Measurements from ENCODE around the gene TMEM98. TPM values are rescaled to one million over a fixed set of nuclear protein-coding genes. Genes with fewer than 3 reads are reported as not detected.

TMEM98 gene
- total and polyA plus RNA-seq, 10 donors, result 5.4 to 41.1 (median 14.5) TPM

DNA sequence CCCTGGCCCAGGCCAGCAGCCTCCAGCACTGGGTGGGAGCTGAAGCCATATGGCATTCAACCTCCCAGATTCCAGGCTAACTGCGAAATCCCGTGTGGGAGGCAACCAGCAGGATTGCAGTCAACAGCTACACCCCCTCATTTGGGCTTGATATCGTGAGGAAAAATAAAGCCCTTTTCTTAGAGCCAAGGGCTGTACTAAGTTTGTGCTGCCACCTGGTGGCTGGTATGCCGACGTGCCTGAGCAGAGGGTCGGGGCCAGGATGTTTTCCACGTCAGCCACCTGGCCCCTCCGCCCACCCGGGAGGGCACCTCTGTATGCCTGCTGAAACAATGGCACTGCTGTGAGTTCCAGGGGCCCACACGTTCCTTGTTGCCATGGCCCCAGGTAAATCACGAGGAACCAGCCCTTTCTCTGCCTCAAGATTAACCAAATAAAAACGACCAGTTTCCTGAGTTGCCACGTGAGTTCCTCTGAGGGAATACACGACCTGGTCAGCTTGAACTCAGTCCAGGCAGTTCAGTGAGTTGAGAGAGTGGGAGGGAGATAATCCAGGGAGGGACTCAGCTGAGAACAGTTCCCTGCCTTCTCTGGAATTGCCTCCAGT lies 9.0 kb downstream of the TMEM98 start:
- peak; percentile 81 for DNase-seq
- peaks cover 0 to 5% (median 0%) of the 10 kb centered on the region in 8 donors for H3K9me3 ChIP-seq
- peaks cover 0 to 15% (median 5%) of the 10 kb centered on the region in 6 donors for H3K4me1 ChIP-seq
- peaks cover 0 to 13% (median 0%) of the 10 kb centered on the region in 6 donors for H3K36me3 ChIP-seq
- peaks cover 0 to 24% (median 0%) of the 10 kb centered on the region in 7 donors for H3K27me3 ChIP-seq (replicated peaks in 1 of 7)
- 5 to 11% (median 6%) methylated on average over 9 to 14 of the region's 14 CpGs for WGBS, 5 donors
- H3K4me3 ChIP-seq, result peak overlapping the region in 1 of 8 donors; percentile 37
- intact Hi-C loops (cut with DNase I; ENCODE audit: low total_unique reads), result no loop called here
- TF ChIP-seq POLR2AphosphoS5 (IDR thresholded peaks at IDR 0.05) (peak in 2 of 3 donors; percentile 22 to 23), POLR2A (IDR thresholded peaks at IDR 0.05) (no peak)
- TF ChIP-seq, protein P1, sequence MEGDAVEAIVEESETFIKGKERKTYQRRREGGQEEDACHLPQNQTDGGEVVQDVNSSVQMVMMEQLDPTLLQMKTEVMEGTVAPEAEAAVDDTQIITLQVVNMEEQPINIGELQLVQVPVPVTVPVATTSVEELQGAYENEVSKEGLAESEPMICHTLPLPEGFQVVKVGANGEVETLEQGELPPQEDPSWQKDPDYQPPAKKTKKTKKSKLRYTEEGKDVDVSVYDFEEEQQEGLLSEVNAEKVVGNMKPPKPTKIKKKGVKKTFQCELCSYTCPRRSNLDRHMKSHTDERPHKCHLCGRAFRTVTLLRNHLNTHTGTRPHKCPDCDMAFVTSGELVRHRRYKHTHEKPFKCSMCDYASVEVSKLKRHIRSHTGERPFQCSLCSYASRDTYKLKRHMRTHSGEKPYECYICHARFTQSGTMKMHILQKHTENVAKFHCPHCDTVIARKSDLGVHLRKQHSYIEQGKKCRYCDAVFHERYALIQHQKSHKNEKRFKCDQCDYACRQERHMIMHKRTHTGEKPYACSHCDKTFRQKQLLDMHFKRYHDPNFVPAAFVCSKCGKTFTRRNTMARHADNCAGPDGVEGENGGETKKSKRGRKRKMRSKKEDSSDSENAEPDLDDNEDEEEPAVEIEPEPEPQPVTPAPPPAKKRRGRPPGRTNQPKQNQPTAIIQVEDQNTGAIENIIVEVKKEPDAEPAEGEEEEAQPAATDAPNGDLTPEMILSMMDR (IDR thresholded peaks at IDR 0.05 in 8 of 11, conservative IDR thresholded peaks at IDR 0.05 in 3 of 11), result peak; percentile 48 to 90 (median 83)
- no peak overlapping the region for H3K27ac ChIP-seq

DNA sequence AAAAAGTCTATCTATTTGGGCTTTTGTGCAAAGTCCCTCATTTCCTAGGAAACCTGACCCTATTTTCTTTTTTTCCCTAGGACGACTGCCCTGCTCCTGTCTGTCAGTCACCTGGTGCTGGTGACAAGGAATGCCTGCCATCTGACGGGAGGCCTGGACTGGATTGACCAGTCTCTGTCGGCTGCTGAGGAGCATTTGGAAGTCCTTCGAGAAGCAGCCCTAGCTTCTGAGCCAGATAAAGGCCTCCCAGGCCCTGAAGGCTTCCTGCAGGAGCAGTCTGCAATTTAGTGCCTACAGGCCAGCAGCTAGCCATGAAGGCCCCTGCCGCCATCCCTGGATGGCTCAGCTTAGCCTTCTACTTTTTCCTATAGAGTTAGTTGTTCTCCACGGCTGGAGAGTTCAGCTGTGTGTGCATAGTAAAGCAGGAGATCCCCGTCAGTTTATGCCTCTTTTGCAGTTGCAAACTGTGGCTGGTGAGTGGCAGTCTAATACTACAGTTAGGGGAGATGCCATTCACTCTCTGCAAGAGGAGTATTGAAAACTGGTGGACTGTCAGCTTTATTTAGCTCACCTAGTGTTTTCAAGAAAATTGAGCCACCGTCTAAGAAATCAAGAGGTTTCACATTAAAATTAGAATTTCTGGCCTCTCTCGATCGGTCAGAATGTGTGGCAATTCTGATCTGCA lies 12.9 kb downstream of the TMEM98 start:
- DNase-seq, result no peak
- 80 to 93% (median 90%) methylated on average over 10 of the region's 10 CpGs for WGBS, 5 donors
- no peak overlapping the region for H3K4me3 ChIP-seq
- peaks cover 0 to 15% (median 0%) of the 10 kb centered on the region in 7 donors for H3K27me3 ChIP-seq (replicated peaks in 1 of 7)
- TF ChIP-seq POLR2A (IDR thresholded peaks at IDR 0.05), result no peak
- no peak for TF ChIP-seq POLR2AphosphoS5 (IDR thresholded peaks at IDR 0.05)
- TF ChIP-seq, protein P1 (IDR thresholded peaks at IDR 0.05 in 8 of 11, conservative IDR thresholded peaks at IDR 0.05 in 3 of 11), result no peak
- peaks cover 0 to 5% (median 0%) of the 10 kb centered on the region in 8 donors for H3K9me3 ChIP-seq
- H3K4me1 ChIP-seq, result peaks cover 0 to 15% (median 5%) of the 10 kb centered on the region in 6 donors
- peaks cover 0 to 13% (median 0%) of the 10 kb centered on the region in 6 donors for H3K36me3 ChIP-seq
- intact Hi-C loops (cut with DNase I; ENCODE audit: low total_unique reads), result no loop called here
- no peak overlapping the region for H3K27ac ChIP-seq

DNA sequence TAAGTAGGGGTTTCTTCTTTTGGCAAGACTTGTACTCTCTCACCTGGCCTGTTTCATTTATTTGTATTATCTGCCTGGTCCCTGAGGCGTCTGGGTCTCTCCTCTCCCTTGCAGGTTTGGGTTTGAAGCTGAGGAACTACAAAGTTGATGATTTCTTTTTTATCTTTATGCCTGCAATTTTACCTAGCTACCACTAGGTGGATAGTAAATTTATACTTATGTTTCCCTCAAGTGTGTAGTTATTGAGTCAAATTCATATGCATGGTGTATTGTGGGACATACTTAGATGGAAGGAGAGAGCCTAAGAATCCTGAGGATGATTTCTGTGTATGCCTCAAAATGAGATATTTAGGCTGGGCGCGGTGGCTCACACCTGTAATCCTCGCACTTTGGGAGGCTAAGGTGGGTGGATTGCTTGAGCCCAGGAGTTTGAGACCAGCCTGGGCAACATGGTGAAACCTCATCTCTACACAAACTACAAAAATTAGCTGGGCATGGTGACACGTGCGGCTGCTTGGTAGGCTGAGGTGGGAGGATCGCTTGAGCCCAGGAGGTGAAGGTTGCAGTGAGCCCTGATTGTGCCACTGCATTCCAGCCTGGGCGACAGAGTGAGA lies 13.6 kb downstream of the TMEM98 start:
- intact Hi-C loops (cut with DNase I; ENCODE audit: low total_unique reads), result no loop called here
- peaks cover 0 to 11% (median 0%) of the 10 kb centered on the region in 7 donors for H3K27me3 ChIP-seq (replicated peaks in 1 of 7)
- peaks cover 0 to 13% (median 0%) of the 10 kb centered on the region in 6 donors for H3K36me3 ChIP-seq
- TF ChIP-seq POLR2A (IDR thresholded peaks at IDR 0.05), result no peak
- TF ChIP-seq, protein P1 (IDR thresholded peaks at IDR 0.05 in 8 of 11, conservative IDR thresholded peaks at IDR 0.05 in 3 of 11), result no peak
- no peak for TF ChIP-seq POLR2AphosphoS5 (IDR thresholded peaks at IDR 0.05)
- H3K27ac ChIP-seq, result no peak overlapping the region
- peaks cover 0 to 9% (median 5%) of the 10 kb centered on the region in 6 donors for H3K4me1 ChIP-seq
- no peak for DNase-seq
- no peak overlapping the region for H3K4me3 ChIP-seq
- WGBS, 5 donors, result 86 to 96% (median 93%) methylated on average over 8 of the region's 8 CpGs
- H3K9me3 ChIP-seq, result peaks cover 0 to 5% (median 0%) of the 10 kb centered on the region in 8 donors

DNA sequence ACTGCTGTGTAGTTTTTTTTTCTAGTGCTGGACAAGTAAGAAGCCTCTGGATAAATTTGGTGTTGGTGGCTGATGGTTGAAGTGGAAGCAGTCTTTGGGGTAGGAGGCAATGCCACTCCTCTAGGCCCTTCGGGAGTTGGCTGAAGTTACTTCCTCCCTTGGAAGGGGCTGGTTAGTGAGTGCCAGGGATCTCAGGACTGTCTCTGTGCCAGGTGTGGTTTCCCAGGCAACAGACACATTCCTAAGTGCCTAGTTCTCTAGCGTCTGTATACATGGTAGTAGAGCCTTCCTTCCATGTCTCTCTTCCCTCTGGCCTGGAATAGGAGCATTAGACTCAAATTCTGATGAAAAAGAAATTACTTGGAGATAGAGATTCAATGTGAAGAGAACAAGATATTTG lies 15.3 kb downstream of the TMEM98 start:
- no peak for TF ChIP-seq POLR2A (IDR thresholded peaks at IDR 0.05)
- TF ChIP-seq, protein P1 (IDR thresholded peaks at IDR 0.05 in 8 of 11, conservative IDR thresholded peaks at IDR 0.05 in 3 of 11), result no peak
- TF ChIP-seq POLR2AphosphoS5 (IDR thresholded peaks at IDR 0.05), result no peak
- DNase-seq, result no peak
- H3K4me3 ChIP-seq, result no peak overlapping the region
- WGBS, 5 donors, result 48 to 61% (median 58%) methylated on average over 2 of the region's 2 CpGs
- intact Hi-C loops (cut with DNase I; ENCODE audit: low total_unique reads), result no loop called here
- peaks cover 0 to 5% (median 0%) of the 10 kb centered on the region in 8 donors for H3K9me3 ChIP-seq
- no peaks in the 10 kb centered on the region for H3K27me3 ChIP-seq (replicated peaks in 1 of 7)
- H3K27ac ChIP-seq, result no peak overlapping the region
- H3K36me3 ChIP-seq, result peaks cover 0 to 13% (median 0%) of the 10 kb centered on the region in 6 donors
- H3K4me1 ChIP-seq, result no peaks in the 10 kb centered on the region

Data from spleen (tissue), 11 donors.